ENCODE measurements around the gene CUL4B.

- TF ChIP-seq NR2C2 (IDR thresholded peaks at IDR 0.05; ENCODE audit: borderline replicate concordance, control insufficient read depth, insufficient read length, low read depth), result no peak
- no peak for TF ChIP-seq TARDBP (IDR thresholded peaks at IDR 0.05; ENCODE audit: borderline replicate concordance)
- TF ChIP-seq JUNB (IDR thresholded peaks at IDR 0.05), result no peak
- TF ChIP-seq POLR2A (IDR thresholded peaks at IDR 0.05; ENCODE audit: low read depth, low read length), result peak; percentile 48
These were observed 43.6 kb upstream of the CUL4B start for GRCh38 chrX:120604361-120604782.

Measured in GM12878 (cell line).